K562 (cell line): ENCODE measurements around the gene TRAF7. TPM values are rescaled to one million over a fixed set of nuclear protein-coding genes. Genes with fewer than 3 reads are reported as not detected.
"Not testable (repeated sequence)": the region's sequence is repeated elsewhere in the genome, so short reads cannot be mapped to it uniquely, and the experiment has no call there.

Source experiments
- ATAC-seq: fragments of 200-7000 bp; cut with Tn5 transposase; 3 replicates; pipeline ENCODE4 v1.9.1; 2020; ENCODE audit warnings: moderate library complexity
- BruUV-seq: library from RNA; stranded (reverse); fragments of 400-500 nt; replicated peaks from 2 replicates; lab custom pipeline; 2021; lab: Mats Ljungman, UMichigan
- CTCF ChIA-PET: fragments of 300-600 bp; formaldehyde crosslinking; extraction: SDS; loops from one replicate; lab custom pipeline; 2021; ENCODE audit warnings: low intra/inter-chr PET ratio; lab: Yijun Ruan, JAX
- POLR2A ChIA-PET: fragments of 300-600, 350-650 bp; sonication (Branson Sonifier 250); formaldehyde crosslinking; extraction: SDS; loops from one replicate; lab custom pipeline; 2021; ENCODE audit warnings: antibody characterized with exemption, inconsistent platforms; lab: Yijun Ruan, JAX
- DNase-seq, 4 experiments: peaks; one replicate each; pipeline versions ENCODE4 v3.0.0 to v3.0.0-alpha.2; 2011 to 2018; ENCODE audit warnings: low spot score in 3 of 4, mixed read lengths in 3 of 4; ENCODE audit errors: extremely low read depth in 1 of 4
- FAIRE-seq: peaks from 2 replicates; lab custom pipeline; 2011; peaks lifted over from hg19 to GRCh38; lab: Jason Lieb, UNC
- H2AFZ ChIP-seq: 2 replicates; pipeline ENCODE4 v1.6.0; 2011; ENCODE audit warnings: low read depth, low read length, control low read depth, inconsistent platforms
- H3K27ac ChIP-seq: fragments of 200-600 bp; 3 replicates; pipeline ENCODE4 v1.8.0; 2011; ENCODE audit warnings: low read depth, mild to moderate bottlenecking, control low read depth, inconsistent platforms, low read length, moderate library complexity, mixed read lengths; ENCODE audit errors: extremely low read depth
- H3K27me3 ChIP-seq, 2 experiments: fragments of 300-600 bp in 1 of 2; 2 replicates in 1 of 2; 3 replicates in 1 of 2; pipeline versions ENCODE4 v1.6.0 to v1.8.0; 2011; ENCODE audit warnings: inconsistent platforms in 2 of 2, low read length in 2 of 2, mild to moderate bottlenecking in 1 of 2, mixed read lengths in 1 of 2, moderate library complexity in 1 of 2; ENCODE audit not compliant: control insufficient read depth in 2 of 2, insufficient read depth in 2 of 2
- H3K36me3 ChIP-seq: fragments of 300-600 bp; 3 replicates; pipeline ENCODE4 v1.8.0; 2011; ENCODE audit warnings: mild to moderate bottlenecking, low read length, inconsistent platforms; ENCODE audit not compliant: control insufficient read depth, insufficient read depth
- H3K4me1 ChIP-seq, 2 experiments: fragments of 200-600 bp in 1 of 2; replicated peaks in 1 of 2; 2 replicates in 1 of 2; 3 replicates in 1 of 2; pipeline versions ENCODE4 v1.5.1 to v1.8.0; 2011; ENCODE audit warnings: inconsistent platforms in 2 of 2, low read length in 2 of 2, mild to moderate bottlenecking in 1 of 2, mixed read lengths in 1 of 2, moderate library complexity in 1 of 2; ENCODE audit not compliant: control insufficient read depth in 2 of 2, insufficient read depth in 2 of 2
- H3K4me2 ChIP-seq: 2 replicates; pipeline ENCODE4 v1.6.1; 2011; ENCODE audit warnings: low read length, control low read depth, inconsistent platforms, mixed read lengths; ENCODE audit not compliant: insufficient read depth
- H3K4me3 ChIP-seq: fragments of 200-600 bp; sonication (generic), shearing (Covaris generic); 2 replicates; pipeline ENCODE4 v1.5.1; 2016; ENCODE audit warnings: control low read depth, inconsistent platforms
- H3K79me2 ChIP-seq: fragments of 200-600 bp; 3 replicates; pipeline ENCODE4 v1.8.0; 2011; ENCODE audit warnings: low read length, inconsistent platforms; ENCODE audit not compliant: control insufficient read depth, insufficient read depth
- H3K9ac ChIP-seq, 2 experiments: 2 replicates each; pipeline versions ENCODE4 v1.6.0 to v1.6.1; 2011; ENCODE audit warnings: low read depth in 2 of 2, low read length in 2 of 2, control low read depth in 1 of 2, inconsistent platforms in 1 of 2, mild to moderate bottlenecking in 1 of 2, mixed read lengths in 1 of 2; ENCODE audit not compliant: insufficient read depth in 1 of 2
- H3K9me1 ChIP-seq: one replicate; pipeline ENCODE4 v1.6.0; 2011; ENCODE audit warnings: inconsistent platforms, mild to moderate bottlenecking, low read length, moderate library complexity; ENCODE audit not compliant: control insufficient read depth, insufficient read depth
- H3K9me3 ChIP-seq: replicated peaks from 2 replicates; pipeline ENCODE4 v1.5.1; 2011; ENCODE audit warnings: low read depth, low read length, inconsistent platforms; ENCODE audit not compliant: control insufficient read depth, insufficient read depth
- H4K20me1 ChIP-seq: replicated peaks from 2 replicates; pipeline ENCODE4 v1.6.1; 2011; ENCODE audit warnings: low read length, inconsistent platforms, mixed read lengths; ENCODE audit not compliant: control insufficient read depth, insufficient read depth
- WGBS: fragments of 100-300 bp; shearing (Covaris generic); methylation state at CpG from one replicate; pipeline ENCODE4 v1.1.6; 2016; ENCODE audit warnings: low coverage, mixed read lengths; ENCODE audit not compliant: insufficient coverage; ENCODE audit errors: missing lambda C conversion rate; 5-methylcytosine and 5-hydroxymethylcytosine counted together
- in situ Hi-C: fragments of 300-500 bp; cut with MboI; formaldehyde crosslinking; loops from 4 replicates; pipeline ENCODE4 v1.15.0; 2018; ENCODE audit warnings: inconsistent platforms, mixed read lengths
- intact Hi-C: fragments of 100-400 bp; cut with micrococcal nuclease; formaldehyde crosslinking; loops from 2 replicates; pipeline ENCODE4 v1.14.2; 2022
- polyA plus RNA-seq, 8 experiments: library from polyadenylated mRNA; depleted of rRNA in 4 of 8; stranded (reverse) in 5 of 8; unstranded in 3 of 8; fragments of >200 nt; fragmentation: Nextera tagmentation in 2 of 8; fragmentation: Illumina TruSeq in 1 of 8; extraction: Ambion mirVana in 2 of 8; extraction: Trizol in 1 of 8; gene quantifications; 2 replicates each; pipeline versions ENCODE4 v1.2.1 to v1.2.3, GENCODE V29; 2011 to 2014; ENCODE audit warnings: inconsistent platforms in 1 of 8, missing spikeins in 1 of 8
- total RNA-seq, 7 experiments: library from RNA; depleted of rRNA in 6 of 7; stranded (reverse); fragments of >200 nt in 6 of 7; fragmentation: Illumina TruSeq in 2 of 7; extraction: Trizol in 2 of 7; gene quantifications; 2 replicates each; pipeline versions ENCODE4 v1.2.1 to v1.2.3, GENCODE V29; 2011 to 2021; ENCODE audit warnings: low replicate concordance in 1 of 7

TRAF7 gene
- total and polyA plus RNA-seq, 9 of the 15 experiments (the other 6 are each of a cell fraction or from before 2014, with no cell fraction given) = 1.1 to 113 (median 41.6) TPM

DNA sequence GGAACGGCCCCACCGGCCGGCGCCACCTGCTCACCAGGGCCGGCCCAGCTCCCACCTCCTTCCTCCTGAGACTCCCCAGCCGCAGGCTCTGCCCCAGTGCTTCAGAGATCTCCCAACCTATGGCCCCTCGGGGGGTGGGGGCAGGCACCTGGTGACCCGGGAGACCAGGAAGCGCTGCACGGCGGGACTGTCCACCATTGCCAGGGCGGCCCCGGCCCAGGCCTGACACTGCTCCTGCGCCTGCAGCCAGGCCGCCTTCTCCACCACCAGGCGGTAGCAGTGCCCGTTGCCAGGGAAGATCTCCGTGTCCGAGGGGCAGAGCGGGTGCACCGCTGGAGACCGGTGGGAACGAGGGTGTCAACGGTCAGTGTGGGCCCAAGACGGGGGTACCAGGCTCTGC lies 38.2 kb upstream of the TRAF7 start:
- in situ Hi-C loops, intact Hi-C loops, H3K9me1 ChIP-seq, H3K9me3 ChIP-seq, ATAC-seq, H3K9ac ChIP-seq, DNase-seq, H3K27ac ChIP-seq, POLR2A ChIA-PET, CTCF ChIA-PET, BruUV-seq, H3K27me3 ChIP-seq, H3K4me3 ChIP-seq, H3K79me2 ChIP-seq, H4K20me1 ChIP-seq, H2AFZ ChIP-seq, H3K4me2 ChIP-seq, H3K36me3 ChIP-seq, FAIRE-seq: not testable (repeated sequence)
- 87% methylated on average over 3 of the region's 25 CpGs for WGBS
- H3K4me1 ChIP-seq = peaks cover 0 to 27% of the 10 kb centered on the region in 2 experiments; a peak in 2 of 5 replicates

- H2AFZ ChIP-seq, POLR2A ChIA-PET, ATAC-seq, H4K20me1 ChIP-seq, H3K27ac ChIP-seq, H3K79me2 ChIP-seq, intact Hi-C loops, H3K4me3 ChIP-seq, CTCF ChIA-PET, H3K9me3 ChIP-seq, H3K4me2 ChIP-seq, H3K9ac ChIP-seq, DNase-seq, H3K27me3 ChIP-seq, FAIRE-seq, BruUV-seq, in situ Hi-C loops, H3K9me1 ChIP-seq, H3K36me3 ChIP-seq: not testable (repeated sequence)
- 86% methylated on average over 8 of the region's 35 CpGs for WGBS
- peaks cover 0 to 30% of the 10 kb centered on the region in 2 experiments; a peak in 2 of 5 replicates for H3K4me1 ChIP-seq
These were observed 37.4 kb upstream of the TRAF7 start for GRCh38 chr16:2117960-2118722.
